Uterus (tissue), 2 donors: ENCODE results near the gene HNRNPUL1.

Experiments
- POLR2A ChIP-seq, 2 donors: fragments of 450-650 bp; IDR thresholded peaks; one replicate each; pipeline ENCODE4 v1.6.1; 2016; ENCODE audit warnings: antibody characterized with exemption in 2 of 2, mild to moderate bottlenecking in 1 of 2, moderate library complexity in 1 of 2
- TF ChIP-seq, protein P1 (sequence below), 4 experiments: fragments of 200-600 bp in 2 of 4; fragments of 450-650 bp in 2 of 4; sonication (generic) in 2 of 4; IDR thresholded peaks; one replicate each; pipeline ENCODE4 v1.5.1; 2016 to 2019; ENCODE audit warnings: antibody characterized with exemption in 4 of 4, mild to moderate bottlenecking in 2 of 4, moderate library complexity in 1 of 4

DNA sequence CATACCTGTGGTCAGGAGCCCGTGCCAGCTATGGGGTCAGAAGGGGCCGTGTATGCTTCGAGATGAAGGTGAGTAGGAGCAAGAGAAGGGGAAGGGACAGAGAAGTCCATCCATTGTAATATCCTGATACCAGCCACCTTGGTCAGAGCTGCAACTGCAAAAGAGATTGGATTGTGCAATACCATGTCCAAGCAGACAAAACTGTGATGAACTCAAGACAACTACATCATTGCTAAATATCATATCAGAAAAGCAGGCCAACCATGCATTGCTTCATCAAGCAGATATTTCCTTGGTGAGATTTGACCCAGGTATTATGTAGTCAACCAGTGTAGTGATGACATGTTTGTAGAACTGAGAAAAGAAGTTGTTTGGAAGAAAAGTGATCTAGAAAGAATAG is 12.1 kb downstream of the HNRNPUL1 start:
- TF ChIP-seq, protein P1, sequence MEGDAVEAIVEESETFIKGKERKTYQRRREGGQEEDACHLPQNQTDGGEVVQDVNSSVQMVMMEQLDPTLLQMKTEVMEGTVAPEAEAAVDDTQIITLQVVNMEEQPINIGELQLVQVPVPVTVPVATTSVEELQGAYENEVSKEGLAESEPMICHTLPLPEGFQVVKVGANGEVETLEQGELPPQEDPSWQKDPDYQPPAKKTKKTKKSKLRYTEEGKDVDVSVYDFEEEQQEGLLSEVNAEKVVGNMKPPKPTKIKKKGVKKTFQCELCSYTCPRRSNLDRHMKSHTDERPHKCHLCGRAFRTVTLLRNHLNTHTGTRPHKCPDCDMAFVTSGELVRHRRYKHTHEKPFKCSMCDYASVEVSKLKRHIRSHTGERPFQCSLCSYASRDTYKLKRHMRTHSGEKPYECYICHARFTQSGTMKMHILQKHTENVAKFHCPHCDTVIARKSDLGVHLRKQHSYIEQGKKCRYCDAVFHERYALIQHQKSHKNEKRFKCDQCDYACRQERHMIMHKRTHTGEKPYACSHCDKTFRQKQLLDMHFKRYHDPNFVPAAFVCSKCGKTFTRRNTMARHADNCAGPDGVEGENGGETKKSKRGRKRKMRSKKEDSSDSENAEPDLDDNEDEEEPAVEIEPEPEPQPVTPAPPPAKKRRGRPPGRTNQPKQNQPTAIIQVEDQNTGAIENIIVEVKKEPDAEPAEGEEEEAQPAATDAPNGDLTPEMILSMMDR (IDR thresholded peaks at IDR 0.05): no peak
- no peak for TF ChIP-seq POLR2A (IDR thresholded peaks at IDR 0.05)
